Osteocyte (in vitro differentiated cells): ENCODE data around the gene PRMT7. TPM values are rescaled to one million over a fixed set of nuclear protein-coding genes. Genes with fewer than 3 reads are reported as not detected.

ENCODE experiments used
- DNase-seq: peaks from one replicate; pipeline ENCODE4 v3.0.0; 2021; ENCODE audit warnings: mixed read lengths; ENCODE audit not compliant: unreplicated experiment; ENCODE audit errors: extremely low spot score
- H3K27ac Mint-ChIP-seq: one replicate; pipeline ENCODE4 v1.8.0; 2021; ENCODE audit warnings: mild to moderate bottlenecking, mixed read lengths; ENCODE audit not compliant: unreplicated experiment
- H3K27me3 Mint-ChIP-seq: one replicate; pipeline ENCODE4 v1.8.0; 2021; ENCODE audit warnings: mixed read lengths; ENCODE audit not compliant: unreplicated experiment
- H3K36me3 Mint-ChIP-seq: one replicate; pipeline ENCODE4 v1.8.0; 2021; ENCODE audit warnings: mixed read lengths; ENCODE audit not compliant: unreplicated experiment
- H3K4me1 Mint-ChIP-seq: one replicate; pipeline ENCODE4 v1.8.0; 2021; ENCODE audit warnings: mixed read lengths; ENCODE audit not compliant: unreplicated experiment
- H3K4me3 Mint-ChIP-seq: one replicate; pipeline ENCODE4 v1.8.0; 2021; ENCODE audit warnings: mild to moderate bottlenecking, moderate library complexity, mixed read lengths; ENCODE audit not compliant: unreplicated experiment
- H3K9me3 Mint-ChIP-seq: one replicate; pipeline ENCODE4 v1.8.0; 2021; ENCODE audit warnings: mixed read lengths; ENCODE audit not compliant: unreplicated experiment
- CTCF ChIP-seq: fragments of 200-600 bp; sonication (generic); IDR thresholded peaks from 2 replicates; pipeline ENCODE4 v1.5.0; 2021; ENCODE audit warnings: antibody characterized with exemption, mild to moderate bottlenecking, moderate library complexity
- total RNA-seq: library from RNA; stranded (reverse); gene quantifications from 2 replicates; pipeline ENCODE4 v1.2.1, GENCODE V29; 2021

The PRMT7 gene
- total RNA-seq, 1 donor from 2014 or later = 38.4 TPM

- H3K27ac Mint-ChIP-seq = no peak overlapping the region
- no peaks in the 10 kb centered on the region for H3K9me3 Mint-ChIP-seq
- no peaks in the 10 kb centered on the region for H3K4me1 Mint-ChIP-seq
- H3K27me3 Mint-ChIP-seq = no peaks in the 10 kb centered on the region
- H3K4me3 Mint-ChIP-seq = no peak overlapping the region
- peaks cover 21% of the 10 kb centered on the region for H3K36me3 Mint-ChIP-seq
- no peak for DNase-seq
- TF ChIP-seq CTCF = no peak
Observed at GRCh38 chr16:68356249-68356918, 45.6 kb downstream of the PRMT7 start.

DNA sequence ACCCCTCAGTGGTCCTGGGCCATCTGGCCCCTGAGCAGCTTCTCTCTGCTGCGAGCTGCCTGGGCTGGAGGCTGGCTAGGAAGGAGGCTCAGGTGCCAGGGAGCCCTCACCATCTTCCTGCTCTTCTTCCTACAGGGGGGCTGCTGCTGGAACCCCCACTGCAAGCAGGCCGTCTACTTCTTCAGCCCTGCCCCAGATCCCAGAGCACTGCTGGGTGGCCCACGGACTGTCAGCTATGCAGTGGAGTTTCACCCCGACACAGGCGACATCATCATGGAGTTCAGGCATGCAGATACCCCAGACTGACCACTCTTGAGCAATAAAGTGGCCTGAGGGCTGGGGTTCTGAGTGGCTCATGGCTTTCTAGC, 46.1 kb downstream of the PRMT7 start:
- no peak for TF ChIP-seq CTCF
- DNase-seq = no peak
- H3K9me3 Mint-ChIP-seq = no peaks in the 10 kb centered on the region
- no peaks in the 10 kb centered on the region for H3K4me1 Mint-ChIP-seq
- no peak overlapping the region for H3K4me3 Mint-ChIP-seq
- peaks cover 21% of the 10 kb centered on the region for H3K36me3 Mint-ChIP-seq
- no peaks in the 10 kb centered on the region for H3K27me3 Mint-ChIP-seq
- H3K27ac Mint-ChIP-seq = no peak overlapping the region

- no peaks in the 10 kb centered on the region for H3K9me3 Mint-ChIP-seq
- no peak for DNase-seq
- no peak for TF ChIP-seq CTCF
- H3K36me3 Mint-ChIP-seq = peaks cover 21% of the 10 kb centered on the region
- no peak overlapping the region for H3K4me3 Mint-ChIP-seq
- H3K27me3 Mint-ChIP-seq = no peaks in the 10 kb centered on the region
- H3K27ac Mint-ChIP-seq = no peak overlapping the region
- no peaks in the 10 kb centered on the region for H3K4me1 Mint-ChIP-seq
Observed at GRCh38 chr16:68357521-68357922, 46.7 kb downstream of the PRMT7 start.

DNA sequence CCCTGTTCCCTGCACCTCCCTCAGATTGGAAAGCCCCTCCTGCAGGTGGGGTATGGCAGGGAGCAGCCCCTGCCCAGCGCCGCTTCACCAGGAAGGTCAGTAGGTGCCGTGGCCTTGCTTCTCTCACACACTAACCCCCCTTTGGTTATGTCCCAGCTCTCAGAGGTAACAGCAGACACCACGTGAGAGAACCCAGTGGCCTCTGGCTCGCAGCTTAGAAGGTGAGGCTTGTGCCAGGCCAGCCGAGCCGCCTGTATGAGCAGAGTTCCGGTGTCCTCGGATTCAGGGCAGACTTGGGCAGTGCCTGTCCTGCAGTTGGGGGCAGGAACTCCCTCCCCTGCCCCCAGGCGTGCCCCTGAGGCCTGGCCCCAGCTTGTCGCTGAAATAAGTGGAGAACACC, 47.1 kb downstream of the PRMT7 start:
- DNase-seq = no peak
- no peak overlapping the region for H3K4me3 Mint-ChIP-seq
- H3K36me3 Mint-ChIP-seq = peaks cover 19% of the 10 kb centered on the region
- H3K27me3 Mint-ChIP-seq = no peaks in the 10 kb centered on the region
- H3K4me1 Mint-ChIP-seq = peaks cover 2% of the 10 kb centered on the region
- TF ChIP-seq CTCF = no peak
- no peak overlapping the region for H3K27ac Mint-ChIP-seq
- no peaks in the 10 kb centered on the region for H3K9me3 Mint-ChIP-seq

DNA sequence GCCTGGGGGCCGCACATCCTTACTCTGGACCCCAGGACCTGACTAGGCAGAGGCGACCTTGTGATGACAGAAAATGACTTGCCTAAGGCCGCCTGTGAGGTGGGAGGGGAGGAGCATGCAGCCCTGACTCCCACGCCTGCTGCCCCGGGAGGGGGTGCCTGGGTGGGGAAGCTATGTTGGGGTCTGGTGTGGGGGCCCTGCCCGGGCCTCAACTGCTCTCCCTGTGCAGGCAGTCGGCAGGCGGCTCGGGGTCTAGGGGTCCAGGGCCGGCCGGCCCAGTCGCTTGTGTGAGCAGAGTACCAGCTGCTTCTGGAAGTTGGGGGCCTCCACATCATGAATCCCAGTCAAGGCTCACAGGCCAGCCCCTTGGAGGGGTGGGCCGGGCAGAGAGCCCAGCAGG, 48.1 kb downstream of the PRMT7 start:
- H3K27me3 Mint-ChIP-seq = no peaks in the 10 kb centered on the region
- peaks cover 3% of the 10 kb centered on the region for H3K4me1 Mint-ChIP-seq
- no peak for DNase-seq
- no peak overlapping the region for H3K4me3 Mint-ChIP-seq
- H3K27ac Mint-ChIP-seq = no peak overlapping the region
- H3K9me3 Mint-ChIP-seq = no peaks in the 10 kb centered on the region
- peaks cover 19% of the 10 kb centered on the region for H3K36me3 Mint-ChIP-seq
- no peak for TF ChIP-seq CTCF
